Ishikawa (cell line): ENCODE data around the gene MYLK4.

Source experiments
- CEBPB ChIP-seq: IDR thresholded peaks from 2 replicates; pipeline ENCODE4 v1.6.1; 2012
- CREB1 ChIP-seq: IDR thresholded peaks from 2 replicates; pipeline ENCODE4 v1.6.1; 2012; ENCODE audit warnings: low read depth
- EGR1 ChIP-seq: IDR thresholded peaks from 2 replicates; pipeline ENCODE4 v1.6.1; 2012
- EP300 ChIP-seq: IDR thresholded peaks from 2 replicates; pipeline ENCODE4 v1.6.1; 2012; ENCODE audit warnings: borderline replicate concordance
- FOXM1 ChIP-seq: IDR thresholded peaks from 2 replicates; pipeline ENCODE4 v1.6.1; 2012; ENCODE audit warnings: low read depth, borderline replicate concordance
- MAX ChIP-seq: IDR thresholded peaks from 2 replicates; pipeline ENCODE4 v1.6.1; 2012
- NFIC ChIP-seq: IDR thresholded peaks from 2 replicates; pipeline ENCODE4 v1.6.1; 2012
- RAD21 ChIP-seq: IDR thresholded peaks from 2 replicates; pipeline ENCODE4 v1.6.1; 2012; ENCODE audit warnings: low read depth
- REST ChIP-seq: IDR thresholded peaks from 2 replicates; pipeline ENCODE4 v1.6.1; 2012; ENCODE audit warnings: low read depth, mild to moderate bottlenecking
- TAF1 ChIP-seq: IDR thresholded peaks from 2 replicates; pipeline ENCODE4 v1.6.1; 2012; ENCODE audit warnings: low read depth, mild to moderate bottlenecking
- TCF12 ChIP-seq: IDR thresholded peaks from 2 replicates; pipeline ENCODE4 v1.6.1; 2012; ENCODE audit warnings: low read depth
- TEAD4 ChIP-seq: IDR thresholded peaks from 2 replicates; pipeline ENCODE4 v1.6.1; 2012
- USF1 ChIP-seq: IDR thresholded peaks from 2 replicates; pipeline ENCODE4 v1.6.1; 2012
- YY1 ChIP-seq: IDR thresholded peaks from 2 replicates; pipeline ENCODE4 v1.6.1; 2012; ENCODE audit warnings: low read depth
- ZBTB7A ChIP-seq: IDR thresholded peaks from 2 replicates; pipeline ENCODE4 v1.6.1; 2012; ENCODE audit warnings: low read depth

MYLK4 gene

GRCh38 chr6:2686515-2686914, 64.2 kb downstream of the MYLK4 start:
- TF ChIP-seq CREB1 (no peak), MAX (no peak), FOXM1 (no peak), RAD21 (no peak), TAF1 (no peak), TCF12 (no peak), TEAD4 (no peak), EP300 (no peak), ZBTB7A (no peak)

GRCh38 chr6:2684766-2685754, 65.7 kb downstream of the MYLK4 start:
- TF ChIP-seq REST (no peak), MAX (no peak), USF1 (no peak), NFIC (no peak), RAD21 (no peak), CREB1 (no peak), YY1 (no peak), FOXM1 (no peak), EGR1 (no peak), TAF1 (no peak), TCF12 (no peak), CEBPB (no peak), EP300 (no peak), TEAD4 (no peak), ZBTB7A (no peak)

- TF ChIP-seq NFIC (no peak), CREB1 (no peak), EGR1 (no peak), MAX (no peak), EP300 (no peak), ZBTB7A (no peak), RAD21 (no peak), TCF12 (no peak), FOXM1 (no peak), USF1 (no peak)
Measured at GRCh38 chr6:2684103-2684749, 66.5 kb downstream of the MYLK4 start.

GRCh38 chr6:2680264-2680922, 70.3 kb downstream of the MYLK4 start:
- TF ChIP-seq ZBTB7A (no peak), USF1 (no peak), RAD21 (no peak), TCF12 (no peak), TAF1 (no peak), YY1 (no peak), EGR1 (no peak), NFIC (no peak), MAX (no peak), TEAD4 (no peak), CREB1 (no peak), EP300 (no peak), REST (no peak), FOXM1 (no peak)
